ENCODE measurements around the gene PAWR.
"Not testable (repeated sequence)": the region's sequence is repeated elsewhere in the genome, so short reads cannot be mapped to it uniquely, and the experiment has no call there.

The PAWR gene

DNA sequence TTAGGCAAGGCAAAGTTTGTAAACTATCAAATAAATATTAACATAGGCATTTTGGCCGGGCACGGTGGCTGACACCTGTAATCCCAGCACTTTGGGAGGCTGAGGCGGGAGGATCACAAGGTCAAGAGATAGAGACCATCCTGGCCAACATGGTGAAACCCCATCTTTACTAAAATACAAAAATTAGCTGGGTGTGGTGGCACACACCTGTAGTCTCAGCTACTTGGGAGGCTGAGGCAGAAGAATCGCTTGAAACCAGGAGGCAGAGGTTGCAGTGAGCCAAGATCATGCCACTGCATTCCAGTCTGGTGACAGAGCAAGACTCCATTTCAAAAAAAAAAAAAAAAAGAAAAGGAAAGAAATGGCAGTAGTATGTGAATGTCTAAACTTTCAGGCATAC, 43.9 kb downstream of the PAWR start:
- DNase-seq (ENCODE audit: low read depth), result not testable (repeated sequence)

- no peak for DNase-seq (ENCODE audit: low read depth)
Observed at GRCh38 chr12:79645235-79645630, 45.5 kb downstream of the PAWR start.

DNA sequence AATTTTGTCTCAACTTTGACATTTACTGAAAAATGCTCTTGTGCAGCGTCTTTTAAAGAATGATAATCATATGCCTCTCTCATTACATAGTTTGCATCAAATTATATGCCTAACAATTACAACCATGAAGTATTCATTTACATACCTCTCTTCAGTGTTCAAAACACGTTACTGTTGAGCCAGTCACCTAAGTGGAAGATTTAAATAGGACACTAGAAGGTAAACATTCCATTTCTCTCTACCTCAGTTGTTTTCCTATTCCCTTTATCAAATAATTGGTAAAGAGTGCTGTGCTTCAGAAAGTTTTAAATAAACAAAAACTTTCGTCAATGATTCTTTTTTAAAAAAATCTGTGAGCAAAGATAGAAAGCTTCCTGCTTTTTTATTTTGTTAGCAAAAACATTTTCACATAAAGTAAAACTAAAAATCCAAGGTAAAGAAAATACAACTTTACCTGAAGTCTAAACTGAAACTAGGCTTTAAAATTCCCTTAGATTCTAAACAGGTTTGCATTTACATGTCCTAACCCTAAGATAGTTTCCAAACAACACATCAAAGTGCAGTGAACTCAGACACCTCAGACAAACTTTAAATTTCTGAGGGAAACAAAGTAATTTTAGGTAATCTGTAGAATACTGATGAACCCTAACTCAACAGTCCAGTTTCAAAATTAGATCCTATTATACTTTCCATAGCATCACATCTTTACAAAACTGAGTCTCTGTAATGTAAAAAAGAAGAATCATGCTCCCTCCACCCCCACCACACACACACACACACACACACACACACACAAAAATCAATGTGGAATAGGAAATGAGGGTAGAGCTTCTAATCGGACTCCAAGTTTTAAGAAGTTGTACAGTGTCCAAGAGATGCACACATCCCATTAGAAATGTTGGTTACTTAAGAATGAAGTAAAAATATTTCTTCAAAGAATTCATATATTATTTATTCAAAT, 46.2 kb downstream of the PAWR start:
- no peak for DNase-seq (ENCODE audit: low read depth)

DNA sequence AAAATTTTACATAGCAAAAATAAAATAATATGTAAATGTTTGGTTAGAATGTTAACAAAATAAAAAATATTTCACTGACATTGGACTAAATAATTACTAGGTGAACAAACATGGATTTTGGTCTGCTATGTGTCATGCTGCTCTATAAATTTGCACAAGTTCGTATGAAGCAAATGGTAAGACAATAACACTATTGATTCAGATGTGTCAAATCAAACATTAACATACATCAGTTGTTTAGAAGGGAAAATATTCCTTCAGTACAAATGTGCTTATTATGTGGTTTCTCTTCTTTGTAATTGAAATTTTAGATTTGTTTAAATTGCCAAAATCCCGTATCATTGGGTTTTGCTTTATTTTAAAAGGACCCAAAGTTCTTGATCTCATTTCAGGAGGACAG, 46.9 kb downstream of the PAWR start:
- no peak for DNase-seq (ENCODE audit: low read depth)

GRCh38 chr12:79638490-79638889, 52.3 kb downstream of the PAWR start:
- no peak for DNase-seq (ENCODE audit: low read depth)

DNA sequence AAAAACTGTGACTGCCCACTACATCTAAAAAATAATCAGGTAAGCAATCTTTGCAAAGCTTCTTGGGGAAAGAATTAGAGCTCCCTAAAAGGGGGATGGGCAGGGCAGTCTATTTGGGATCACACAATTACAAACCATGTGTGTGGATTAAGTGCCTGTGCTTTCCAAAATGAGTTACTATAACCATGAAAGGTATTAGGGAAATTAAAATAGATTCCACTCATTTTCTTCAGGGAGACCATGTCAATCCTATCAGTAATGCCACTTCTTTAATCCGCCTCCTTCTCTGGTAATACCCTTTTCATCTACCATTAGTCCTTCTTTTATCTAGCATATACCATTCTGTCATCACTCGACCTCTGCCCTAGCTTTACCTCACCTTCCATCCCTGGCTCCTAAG, 53.7 kb downstream of the PAWR start:
- DNase-seq (ENCODE audit: low read depth), result no peak

- no peak for DNase-seq (ENCODE audit: low read depth)
Observed at GRCh38 chr12:79635676-79636075, 55.1 kb downstream of the PAWR start.

DNA sequence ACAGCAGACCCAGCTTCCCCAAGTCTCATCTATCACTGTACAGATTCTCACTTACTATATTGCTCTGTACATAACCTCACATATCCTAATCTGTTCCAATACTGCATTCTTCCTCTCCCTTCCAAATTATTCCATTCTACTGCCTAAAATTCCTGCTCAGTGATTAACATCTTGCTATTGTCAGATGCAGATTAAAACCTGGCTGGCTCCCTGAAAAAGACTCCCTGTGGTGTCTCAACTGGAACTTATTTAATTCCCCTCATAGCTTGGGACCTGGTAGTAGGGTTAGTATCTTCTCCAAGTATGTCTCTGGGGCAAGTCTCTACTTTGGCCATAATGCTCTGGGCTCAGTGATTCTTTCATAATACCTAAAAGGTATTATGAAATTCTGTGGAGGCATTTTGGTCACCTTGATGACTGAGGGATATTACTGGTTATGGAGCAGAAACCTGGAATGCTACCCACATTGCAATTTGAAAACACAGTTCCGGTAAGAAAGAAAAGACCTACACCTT, 55.8 kb downstream of the PAWR start:
- no peak for DNase-seq (ENCODE audit: low read depth)

DNA sequence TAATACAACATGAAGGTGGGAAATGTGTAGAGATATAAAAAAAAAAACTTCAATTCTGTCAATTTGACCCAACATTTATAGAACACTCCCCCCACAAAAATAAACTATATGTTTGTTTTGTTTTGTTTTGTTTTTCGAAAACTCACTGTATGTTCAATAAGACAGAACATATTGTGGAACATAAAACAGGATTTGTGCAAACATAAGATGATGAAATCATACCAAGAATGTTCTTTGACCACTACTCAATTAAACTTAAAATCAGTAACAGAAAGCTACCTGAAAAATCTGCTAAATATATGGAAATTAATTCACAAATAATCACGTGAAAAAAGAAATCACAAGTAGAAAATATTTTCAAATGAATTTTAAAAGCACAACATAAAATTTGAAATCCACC, 61.2 kb downstream of the PAWR start:
- DNase-seq (ENCODE audit: low read depth), result no peak

- not testable (repeated sequence) for DNase-seq (ENCODE audit: low read depth)
Observed at GRCh38 chr12:79626735-79627134, 64.0 kb downstream of the PAWR start.

- DNase-seq (ENCODE audit: low read depth), result no peak
Observed at GRCh38 chr12:79624378-79624777, 66.4 kb downstream of the PAWR start.

- no peak for DNase-seq (ENCODE audit: low read depth)
Observed at GRCh38 chr12:79619872-79620562, 70.7 kb downstream of the PAWR start.

DNA sequence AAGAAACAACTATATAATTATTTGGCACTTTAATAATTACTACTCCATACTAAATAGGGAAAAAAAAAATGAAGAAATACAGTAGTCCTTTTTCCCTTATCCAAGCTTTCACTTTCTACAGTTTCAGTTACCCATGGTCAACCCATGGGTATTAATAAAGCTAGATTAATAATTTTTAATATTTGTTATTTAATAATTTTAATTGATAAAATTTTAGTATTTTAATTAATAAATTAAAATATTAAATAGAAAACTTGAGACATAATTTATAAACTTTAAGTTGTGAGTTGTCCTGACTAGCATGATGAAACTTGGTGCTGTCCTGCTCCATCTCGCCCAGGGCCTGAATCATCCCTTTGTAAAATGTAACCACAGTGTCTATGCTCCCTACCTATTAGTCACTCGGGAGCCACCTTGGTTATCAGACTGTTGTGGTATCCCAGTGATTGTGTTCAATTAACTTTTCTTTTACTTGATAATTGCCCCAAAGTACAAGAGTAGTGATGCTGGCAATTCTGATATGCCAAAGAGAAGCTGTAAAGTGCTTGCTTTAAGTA, 71.8 kb downstream of the PAWR start:
- DNase-seq (ENCODE audit: low read depth), result no peak

DNA sequence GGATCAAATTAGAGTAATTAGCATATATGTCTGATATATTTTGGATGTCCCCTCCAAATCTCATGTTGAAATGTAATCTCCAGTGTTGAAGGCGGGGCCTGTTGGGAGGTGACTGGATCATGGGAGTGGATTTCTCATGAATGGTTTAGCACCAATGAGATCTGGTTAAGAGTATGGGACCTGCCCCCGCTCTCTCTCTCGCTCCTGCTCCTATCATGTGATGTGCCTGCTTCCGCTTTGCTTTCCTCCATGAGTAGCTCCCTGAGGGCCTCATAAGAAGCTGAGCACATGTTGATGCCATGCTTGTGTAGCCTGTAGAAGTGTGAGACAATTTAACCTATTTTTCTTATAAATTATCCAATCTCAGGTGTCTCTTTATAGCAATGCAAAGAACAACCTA, 73.1 kb downstream of the PAWR start:
- DNase-seq (ENCODE audit: low read depth), result no peak

DNA sequence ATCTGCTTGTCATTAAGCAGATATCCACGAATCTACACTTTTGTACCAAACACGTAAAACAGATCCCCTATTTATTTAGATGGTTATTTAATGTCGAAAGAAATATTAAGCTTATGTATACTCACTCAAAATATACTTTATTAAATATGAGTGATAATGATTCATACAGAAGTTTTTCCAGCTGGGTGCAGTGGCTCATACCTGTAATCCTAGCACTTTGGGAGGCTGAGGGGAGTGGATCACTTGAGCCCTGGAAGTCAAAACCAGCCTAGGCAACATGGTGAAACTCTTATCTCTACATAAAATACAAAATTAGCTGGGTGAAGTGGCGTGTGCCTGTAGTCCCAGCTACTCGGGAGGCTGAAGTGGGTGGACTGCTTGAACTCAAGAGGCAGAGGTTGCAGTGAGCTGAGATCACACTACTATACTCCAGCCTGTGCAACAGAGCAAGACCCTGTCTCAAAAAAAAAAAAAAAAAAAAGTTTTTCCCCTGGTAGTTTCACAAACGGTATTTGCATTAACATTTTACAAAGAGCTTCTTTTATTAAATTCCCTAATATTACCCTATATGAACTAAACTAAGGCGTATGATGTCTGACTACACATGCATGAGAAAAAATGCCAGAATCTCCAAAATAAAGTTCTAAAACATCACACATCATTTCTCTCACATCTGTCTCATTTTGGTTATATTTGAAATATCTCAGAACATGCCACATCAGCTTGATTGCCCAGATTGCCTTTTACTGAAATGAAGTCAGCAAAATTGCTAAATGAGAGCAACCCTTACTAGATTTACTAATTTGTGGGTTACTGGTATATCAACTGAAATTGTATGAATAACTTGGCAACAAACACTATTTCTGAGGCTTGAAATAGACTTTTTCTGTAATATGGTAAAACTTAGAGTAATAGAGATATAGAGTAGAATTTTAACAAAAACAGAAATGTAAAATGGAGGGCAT, 74.9 kb downstream of the PAWR start:
- no peak for DNase-seq (ENCODE audit: low read depth)

DNA sequence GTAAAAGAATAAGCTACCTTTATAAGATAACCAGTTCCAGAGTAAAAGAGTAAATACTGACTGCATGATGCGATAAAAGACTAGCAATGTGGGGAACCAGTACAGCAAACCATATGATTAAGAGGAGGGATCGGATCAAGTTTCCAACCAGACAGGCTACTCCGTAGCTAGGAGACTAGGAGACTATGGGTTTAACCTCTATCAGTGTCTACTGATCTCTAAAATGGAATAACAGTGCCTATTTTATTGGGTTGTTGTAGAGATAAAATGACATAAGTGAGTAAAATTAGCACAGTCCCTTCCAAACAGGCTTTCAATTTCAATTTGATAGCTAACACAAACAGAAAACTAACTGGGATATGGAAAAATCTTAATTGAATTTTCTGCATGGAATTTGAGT, 76.0 kb downstream of the PAWR start:
- DNase-seq (ENCODE audit: low read depth), result no peak

DNA sequence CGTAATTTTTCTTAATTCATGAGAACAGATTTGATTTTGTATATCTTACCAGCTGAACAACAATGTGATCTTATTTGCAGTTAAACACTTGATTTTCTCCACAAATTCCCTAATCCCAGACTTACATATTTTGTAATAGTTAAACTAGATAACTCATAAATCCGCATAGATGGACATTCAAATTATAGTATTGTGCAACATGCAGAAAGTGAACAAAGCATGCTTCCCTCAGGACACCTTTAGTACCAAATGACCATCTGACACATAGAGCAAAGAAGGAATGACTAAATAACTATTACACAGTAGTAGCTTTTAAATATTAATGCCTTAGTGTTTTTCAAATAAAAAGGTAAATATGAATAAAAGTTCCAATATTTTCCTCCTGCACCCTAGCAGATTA, 88.9 kb downstream of the PAWR start:
- no peak for DNase-seq (ENCODE audit: low read depth)

DNA sequence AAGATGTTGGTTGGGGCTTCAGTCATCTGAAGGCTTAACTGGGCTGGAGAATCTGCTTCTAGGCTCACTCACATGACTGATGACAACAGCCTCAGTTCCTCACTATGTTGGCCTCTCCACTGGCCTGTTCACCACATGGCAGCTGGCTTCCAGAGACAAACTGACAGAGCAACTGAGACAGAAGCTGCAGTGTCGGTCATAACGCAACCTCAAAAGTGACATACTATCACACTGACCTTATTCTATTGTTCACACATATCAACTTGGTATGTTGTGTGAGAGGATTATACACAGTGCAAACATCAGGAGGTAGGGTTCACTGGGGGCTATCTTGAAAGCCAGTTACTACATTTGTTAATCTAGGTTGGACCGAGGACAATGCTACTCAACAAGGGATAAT, 92.9 kb downstream of the PAWR start:
- DNase-seq (ENCODE audit: low read depth), result no peak

DNA sequence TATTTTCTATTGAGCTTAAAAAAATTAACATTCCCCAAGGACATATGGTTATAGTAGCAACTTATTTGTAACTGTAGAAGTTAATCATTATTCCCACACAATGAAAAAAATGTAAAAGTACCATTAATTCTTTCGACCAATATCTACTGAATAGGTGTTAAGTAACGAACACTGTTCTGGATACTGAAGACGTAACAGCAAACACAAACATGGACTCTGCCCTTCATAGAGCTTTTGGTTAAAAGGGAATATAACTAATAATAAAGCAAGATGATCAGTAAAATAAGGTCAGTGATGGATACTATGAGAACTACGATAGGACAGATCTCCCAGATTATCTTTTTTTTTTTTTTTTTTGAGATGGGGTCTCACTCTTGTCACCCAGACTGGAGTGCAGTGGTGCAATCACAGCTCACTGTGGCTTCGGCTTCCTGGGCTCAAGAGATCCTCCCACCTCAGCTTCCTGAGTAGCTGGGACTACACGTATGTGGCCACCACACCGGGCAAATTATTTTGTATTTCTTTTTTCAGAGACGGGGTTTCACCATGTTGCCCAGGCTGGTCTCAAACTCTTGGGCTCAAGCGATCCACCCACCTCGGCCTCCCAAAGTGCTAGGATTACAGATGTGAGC, 93.9 kb downstream of the PAWR start:
- no peak for DNase-seq (ENCODE audit: low read depth)

DNA sequence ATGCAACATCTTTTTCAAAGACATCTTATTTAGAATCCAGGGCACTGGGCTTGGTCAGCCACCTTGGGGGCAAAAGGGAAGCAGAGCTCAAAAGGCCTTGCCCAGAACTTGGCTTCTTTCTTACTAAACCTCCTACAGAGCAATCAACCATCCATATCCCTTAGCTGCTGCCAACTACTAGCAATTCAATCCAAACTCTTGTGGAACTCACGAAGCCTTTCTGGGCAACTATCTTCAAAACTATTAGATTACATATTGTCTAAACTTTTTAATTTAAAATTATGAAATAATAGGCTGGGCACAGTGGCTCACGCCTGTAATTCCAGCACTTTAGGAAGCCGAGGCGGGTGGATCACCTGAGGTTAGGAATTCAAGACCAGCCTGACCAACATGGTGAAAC, 95.5 kb downstream of the PAWR start:
- no peak for DNase-seq (ENCODE audit: low read depth)

DNA sequence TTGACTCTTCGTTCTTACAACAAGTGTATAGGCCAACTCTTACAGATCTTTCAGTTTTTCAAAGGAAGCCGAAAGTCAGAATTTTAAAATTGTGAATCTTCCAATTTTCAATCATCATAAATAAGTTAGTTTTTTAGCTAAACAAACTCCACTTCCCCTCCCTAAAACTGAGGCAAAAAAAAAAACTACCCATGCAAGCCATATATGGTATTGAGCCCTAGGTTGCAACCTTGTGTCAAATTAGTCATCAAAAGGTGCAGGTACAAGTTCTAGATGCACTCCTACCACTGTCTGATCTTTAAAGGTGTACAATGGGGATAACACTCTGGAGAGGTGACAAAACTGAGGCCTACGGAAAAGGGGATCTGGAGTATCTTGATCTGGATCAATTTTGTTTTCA, 97.9 kb downstream of the PAWR start:
- no peak for DNase-seq (ENCODE audit: low read depth)
